Amniotic stem cell (primary cell): Measurements from ENCODE around the gene APOL1.
A peak's percentile ranks its signal among the peaks of the same experiment; 100 is the strongest.
"Not testable (repeated sequence)": the region's sequence is repeated elsewhere in the genome, so short reads cannot be mapped to it uniquely, and the experiment has no call there.

Experiments
- DNase-seq: peaks from one replicate; lab custom pipeline; 2025; lab: John Stamatoyannopoulos, UW

The APOL1 gene

DNA sequence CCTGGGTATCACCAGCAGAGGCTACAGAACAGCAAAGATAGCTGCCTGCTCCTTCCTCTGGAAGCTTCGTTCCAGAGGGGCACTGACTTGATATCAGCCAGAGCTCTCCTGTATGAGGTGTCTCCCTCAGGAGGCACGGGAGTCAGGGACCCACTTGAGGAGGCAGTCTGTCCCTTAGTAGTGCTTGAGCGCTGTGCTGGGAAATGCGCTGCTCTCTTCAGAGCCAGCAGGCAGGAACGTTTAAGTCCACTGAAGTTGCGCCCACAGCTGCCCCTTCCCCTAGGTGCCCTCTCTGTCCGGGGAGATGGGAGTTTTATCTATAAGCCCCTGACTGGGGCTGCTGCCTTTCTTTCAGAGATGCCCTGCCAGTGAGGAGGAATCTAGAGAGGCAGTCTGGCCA, 18.3 kb downstream of the APOL1 start:
- DNase-seq: not testable (repeated sequence)

DNA sequence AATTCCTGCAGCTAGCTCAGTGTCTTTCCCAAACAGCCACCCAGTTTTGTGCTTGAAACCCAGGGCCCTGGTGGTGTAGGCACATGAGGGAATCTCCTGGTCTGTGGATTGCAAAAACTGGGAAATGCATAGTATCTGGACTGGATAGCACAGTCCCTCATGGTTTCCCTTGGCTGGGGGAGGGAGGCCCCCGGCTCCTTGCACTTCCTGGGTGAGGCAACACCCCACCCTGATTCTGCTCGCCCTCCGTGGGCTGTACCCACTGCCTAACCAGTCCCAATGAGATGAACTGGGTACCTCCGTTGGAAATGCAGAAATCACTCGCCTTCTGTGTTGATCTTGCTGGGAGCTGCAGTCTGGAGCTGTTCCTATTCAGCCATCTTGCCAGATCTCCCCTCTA, 19.0 kb downstream of the APOL1 start:
- DNase-seq: not testable (repeated sequence)

DNA sequence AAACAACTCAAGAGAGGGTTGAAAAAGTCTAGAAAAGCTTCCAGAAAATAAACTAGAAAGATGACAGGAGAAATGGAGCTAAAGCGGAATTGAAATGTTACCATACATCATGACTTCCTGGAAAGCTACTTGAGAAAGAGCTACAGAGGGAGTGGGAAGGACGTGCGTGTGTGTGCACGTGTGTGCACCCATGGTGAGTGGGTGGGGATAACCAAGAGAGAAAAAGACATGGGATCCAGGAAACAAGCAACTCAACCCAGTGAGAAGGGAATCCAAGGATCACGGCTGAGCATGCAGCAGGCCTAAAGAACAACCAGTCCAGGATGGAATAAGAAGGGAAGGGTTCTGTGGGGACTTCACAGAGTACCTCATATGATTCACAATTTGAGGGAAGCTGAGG, 21.6 kb downstream of the APOL1 start:
- DNase-seq: no peak

DNA sequence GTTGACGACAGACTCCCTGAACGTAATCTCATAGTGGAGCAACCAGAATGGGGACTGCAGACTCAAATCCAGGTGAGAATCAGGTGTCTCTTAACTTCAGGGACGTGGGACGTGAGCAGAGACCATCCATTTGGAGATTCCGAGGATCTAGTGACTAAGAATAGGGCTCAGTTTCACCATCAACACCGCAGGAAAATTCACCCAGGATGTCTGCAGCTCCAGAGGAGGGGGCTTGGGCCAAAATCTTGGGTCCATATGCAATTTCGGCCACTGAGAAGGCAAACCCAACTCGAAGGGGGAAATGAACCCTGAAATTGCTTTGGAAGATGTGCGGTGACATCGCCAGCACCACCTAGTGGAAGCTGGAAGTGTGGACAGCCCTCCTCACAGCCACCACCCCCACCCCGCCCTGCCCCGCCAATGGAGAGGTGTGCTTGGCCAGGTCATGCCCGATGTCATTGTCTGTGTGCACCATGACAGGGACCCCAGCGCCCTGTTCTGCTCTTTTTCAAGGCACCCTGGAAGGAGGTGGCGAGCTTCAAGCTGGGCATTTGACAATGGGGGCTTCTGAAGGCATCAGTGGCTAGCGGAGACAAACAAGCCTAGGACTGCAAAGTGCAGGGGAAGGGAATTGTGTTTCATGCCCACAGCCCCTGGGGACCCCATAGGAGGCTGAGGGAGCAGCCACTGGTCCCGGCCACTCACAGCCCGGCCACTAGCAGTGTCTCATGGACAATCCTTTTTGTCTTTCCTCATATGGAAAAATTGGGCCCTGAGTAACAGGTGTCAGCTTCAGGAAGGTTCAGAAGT, 24.8 kb downstream of the APOL1 start:
- no peak for DNase-seq

DNA sequence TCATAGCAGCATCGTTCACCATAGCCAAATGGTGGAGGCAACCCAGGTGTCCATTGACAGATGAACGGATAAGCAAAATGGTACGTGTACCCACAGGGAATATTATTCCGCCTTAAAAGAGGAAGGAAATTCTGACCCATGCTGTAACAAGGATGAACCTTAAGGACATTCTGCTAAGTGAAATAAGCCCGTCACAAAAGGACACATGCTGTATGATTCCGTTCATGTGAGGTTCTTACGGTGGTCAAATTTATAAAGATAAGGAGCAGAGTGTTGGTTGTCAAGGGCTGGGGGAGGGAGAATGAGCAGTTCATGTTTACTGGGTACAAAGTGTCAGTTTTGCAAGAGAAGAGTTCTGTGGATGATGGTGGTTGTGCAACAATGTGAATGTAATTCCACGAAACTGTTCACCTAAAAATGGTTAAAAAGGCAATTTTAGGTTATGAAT, 26.3 kb downstream of the APOL1 start:
- DNase-seq: no peak

DNA sequence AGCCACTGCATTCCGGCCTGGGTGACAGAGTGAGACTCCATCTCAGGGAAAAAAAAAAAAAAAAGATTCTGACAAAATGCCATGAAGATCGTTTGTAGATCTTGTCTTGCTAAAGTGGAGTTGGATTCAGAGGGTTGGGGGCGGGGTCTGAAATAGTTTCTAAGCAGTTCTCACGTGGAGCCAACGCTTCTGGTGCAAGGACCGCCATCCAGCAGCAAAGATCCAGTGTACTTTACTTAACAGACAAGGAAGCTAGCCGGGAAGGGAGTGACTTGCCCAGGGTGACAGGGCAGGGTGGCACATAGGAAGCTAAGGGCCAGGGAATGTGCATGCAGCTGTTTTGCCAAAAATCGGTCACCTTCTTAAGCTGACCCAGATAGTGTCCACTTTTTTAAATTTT, 27.4 kb downstream of the APOL1 start:
- no peak for DNase-seq

DNA sequence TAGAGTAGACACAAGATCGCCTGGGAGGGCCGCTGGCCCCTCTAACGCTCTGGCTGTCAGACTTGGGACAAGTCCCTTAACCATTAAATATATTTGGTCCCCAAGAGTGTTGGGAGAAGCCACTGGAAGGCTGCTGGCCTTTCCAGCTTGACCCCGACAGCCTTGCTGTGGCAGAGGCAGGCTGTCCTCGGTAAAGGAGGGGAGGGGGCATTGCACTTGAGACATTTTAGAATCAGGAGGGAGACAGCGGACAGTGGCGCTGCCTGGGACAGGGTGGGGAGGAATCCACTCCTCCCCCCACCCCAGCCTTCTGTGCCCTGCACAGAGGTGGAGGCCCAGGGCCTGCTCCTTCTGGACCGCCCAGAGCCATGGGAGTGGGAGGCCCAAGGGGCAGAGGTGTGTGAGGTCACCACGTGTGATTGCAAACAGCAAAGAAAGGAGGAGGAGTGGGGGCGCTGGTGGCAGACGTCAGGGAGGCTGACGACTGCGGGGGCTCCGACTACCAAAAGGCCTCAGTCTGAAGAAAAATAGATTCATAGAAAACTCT, 28.9 kb downstream of the APOL1 start:
- no peak for DNase-seq

DNA sequence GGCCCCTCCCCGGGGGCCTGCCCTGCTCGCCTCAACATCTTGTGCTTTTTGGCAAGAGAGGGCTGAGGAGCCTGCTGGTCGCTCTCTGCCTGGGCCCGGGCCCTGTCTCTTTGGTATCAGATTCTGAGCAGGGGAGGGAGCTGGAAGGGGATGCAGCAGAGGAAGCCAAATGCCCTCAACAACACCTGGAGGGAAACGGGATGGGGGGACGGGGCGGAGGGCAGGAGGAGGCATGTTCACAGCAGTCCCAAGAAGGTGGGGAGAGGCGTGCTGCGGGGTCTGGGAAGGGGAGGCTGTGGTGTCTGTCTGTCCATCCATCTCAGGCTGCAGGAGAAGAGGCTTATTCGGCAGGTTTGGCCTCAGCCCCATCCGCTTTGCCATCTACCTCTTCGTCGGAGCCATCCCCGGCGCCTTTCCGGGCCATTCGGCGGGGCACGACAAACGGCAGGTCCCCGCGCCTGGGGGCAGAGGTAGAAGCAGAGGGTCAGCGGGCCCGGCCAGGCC, 29.4 kb downstream of the APOL1 start:
- DNase-seq: no peak

DNA sequence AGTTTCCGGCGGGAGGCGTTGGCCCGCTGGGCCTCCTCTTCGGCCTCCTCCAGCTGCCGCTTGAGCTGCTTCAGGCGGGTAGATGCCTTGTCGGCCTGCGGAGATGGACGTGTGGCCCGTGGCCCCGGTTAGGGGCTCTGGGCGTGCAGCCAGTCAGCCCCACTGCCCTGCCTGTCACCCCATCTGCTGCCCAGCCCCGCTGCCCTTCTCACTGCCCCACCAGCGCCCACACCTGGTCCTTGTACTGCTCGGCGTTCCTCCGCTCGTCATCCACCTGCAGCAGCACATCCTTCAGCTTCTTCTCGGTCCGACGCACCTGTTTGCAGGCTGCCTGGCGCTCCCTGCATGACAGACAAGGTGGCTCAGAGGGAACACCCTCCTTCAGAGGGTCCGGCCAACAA, 31.2 kb downstream of the APOL1 start:
- DNase-seq: no peak

DNA sequence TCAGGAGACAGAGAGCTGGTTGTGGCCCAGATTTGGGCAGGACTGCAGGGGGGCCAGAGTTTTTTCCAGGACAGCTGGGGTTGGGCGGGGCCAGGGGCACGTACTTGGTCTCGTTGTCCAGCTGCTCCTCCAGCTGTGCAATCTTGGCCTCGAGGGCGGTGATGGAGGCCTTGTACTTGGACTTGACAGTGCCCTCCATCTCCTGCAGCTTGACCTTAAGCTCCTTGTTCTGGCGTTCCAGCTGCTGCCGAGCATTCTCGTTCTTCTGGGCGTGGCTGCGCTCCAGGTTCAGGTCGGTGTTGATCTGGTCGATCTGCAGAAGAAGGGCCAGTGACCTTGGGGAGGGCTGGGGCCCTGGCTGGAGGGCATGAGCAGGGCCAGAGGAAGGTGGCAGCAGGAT, 32.1 kb downstream of the APOL1 start:
- DNase-seq: no peak

DNA sequence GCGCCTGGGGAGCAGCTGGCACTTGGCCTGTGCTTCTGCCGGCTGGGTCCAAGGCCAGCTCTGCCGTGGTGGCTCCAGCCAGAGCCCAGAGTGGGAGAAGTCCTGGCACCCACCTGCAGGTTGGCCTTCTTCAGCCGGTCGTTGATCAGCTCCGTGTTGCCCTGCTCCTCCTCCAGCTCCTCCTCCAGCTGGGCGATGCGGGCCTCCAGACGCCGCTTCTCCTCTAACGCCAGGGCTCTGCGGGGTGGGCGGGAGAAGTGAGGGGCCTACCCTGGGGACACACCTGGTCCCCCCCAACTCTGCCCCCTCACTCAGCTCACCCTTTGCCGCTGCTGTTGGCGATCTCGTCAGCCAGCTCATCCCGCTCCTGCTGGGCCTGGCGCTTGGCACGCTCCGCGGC, 32.6 kb downstream of the APOL1 start:
- no peak for DNase-seq

DNA sequence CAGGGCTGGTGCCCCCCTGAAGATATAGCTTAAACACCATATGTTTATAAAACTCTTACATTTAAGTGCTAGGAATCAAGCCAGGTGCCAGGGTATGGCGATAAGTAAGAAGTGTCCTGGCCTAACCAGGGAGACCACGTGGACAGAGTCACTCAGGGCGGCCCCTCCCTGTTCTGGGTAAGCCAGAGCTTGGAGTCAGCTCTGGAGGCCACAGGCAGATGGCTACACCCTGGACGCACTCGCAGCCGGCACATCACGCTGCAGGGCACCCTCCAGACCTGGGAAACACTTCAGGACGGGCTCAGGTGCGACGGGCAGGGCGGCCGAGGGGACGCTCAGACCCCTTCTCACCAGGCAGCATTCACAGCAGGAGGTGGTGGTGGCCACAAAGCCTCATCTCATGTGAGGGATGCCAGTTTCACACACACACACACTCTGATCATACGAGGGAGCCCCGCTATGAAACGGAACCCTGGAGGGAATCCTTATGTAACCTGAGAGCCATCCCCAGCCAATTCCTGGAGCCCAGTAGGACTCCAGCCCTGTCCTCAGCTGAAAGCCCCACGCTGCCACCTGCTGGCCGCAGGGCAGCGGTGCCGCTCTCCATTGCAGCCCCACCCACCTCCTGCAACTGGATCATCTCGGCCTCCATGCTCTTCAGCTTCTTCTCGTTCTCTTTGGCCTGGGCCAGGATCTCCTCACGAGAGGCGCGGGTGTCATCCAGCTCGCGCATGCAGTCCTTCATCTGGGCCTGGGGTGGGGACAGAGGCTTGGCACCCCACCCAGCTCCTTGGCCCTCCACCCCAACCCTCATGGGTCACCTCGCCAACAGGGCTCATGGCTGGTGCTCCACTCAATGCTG, 33.4 kb downstream of the APOL1 start:
- peak; percentile 35 for DNase-seq

DNA sequence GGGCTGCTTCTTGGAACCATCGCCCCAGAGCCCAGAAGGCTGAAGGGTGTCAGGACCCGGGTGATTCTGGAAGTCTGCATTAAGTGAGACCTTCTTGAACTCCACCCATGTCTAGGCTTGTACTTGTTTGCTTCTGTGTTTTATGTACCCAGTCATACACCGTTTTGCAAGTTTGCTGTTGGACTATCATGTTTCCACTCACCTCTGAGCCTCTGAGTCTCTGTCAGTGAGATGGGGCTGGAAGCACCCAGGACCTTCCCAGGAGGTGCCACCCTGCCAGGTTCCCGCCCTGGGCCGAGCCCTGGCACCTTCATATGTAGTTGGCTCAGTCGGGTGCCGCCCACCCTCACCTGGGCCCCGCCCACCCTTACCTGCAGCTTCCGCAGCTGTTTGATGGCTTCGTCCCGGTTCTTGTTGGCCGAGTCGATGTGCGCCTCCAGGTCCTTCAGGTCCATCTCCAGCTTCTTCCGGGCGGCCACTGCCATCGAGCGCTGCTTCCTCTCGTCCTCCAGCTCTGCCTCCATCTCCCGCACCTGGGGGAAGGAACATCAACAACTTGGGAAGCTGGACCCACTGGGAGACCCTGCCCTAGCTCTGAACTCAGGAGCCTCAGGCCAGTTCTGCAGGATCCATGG, 35.1 kb downstream of the APOL1 start:
- no peak for DNase-seq

DNA sequence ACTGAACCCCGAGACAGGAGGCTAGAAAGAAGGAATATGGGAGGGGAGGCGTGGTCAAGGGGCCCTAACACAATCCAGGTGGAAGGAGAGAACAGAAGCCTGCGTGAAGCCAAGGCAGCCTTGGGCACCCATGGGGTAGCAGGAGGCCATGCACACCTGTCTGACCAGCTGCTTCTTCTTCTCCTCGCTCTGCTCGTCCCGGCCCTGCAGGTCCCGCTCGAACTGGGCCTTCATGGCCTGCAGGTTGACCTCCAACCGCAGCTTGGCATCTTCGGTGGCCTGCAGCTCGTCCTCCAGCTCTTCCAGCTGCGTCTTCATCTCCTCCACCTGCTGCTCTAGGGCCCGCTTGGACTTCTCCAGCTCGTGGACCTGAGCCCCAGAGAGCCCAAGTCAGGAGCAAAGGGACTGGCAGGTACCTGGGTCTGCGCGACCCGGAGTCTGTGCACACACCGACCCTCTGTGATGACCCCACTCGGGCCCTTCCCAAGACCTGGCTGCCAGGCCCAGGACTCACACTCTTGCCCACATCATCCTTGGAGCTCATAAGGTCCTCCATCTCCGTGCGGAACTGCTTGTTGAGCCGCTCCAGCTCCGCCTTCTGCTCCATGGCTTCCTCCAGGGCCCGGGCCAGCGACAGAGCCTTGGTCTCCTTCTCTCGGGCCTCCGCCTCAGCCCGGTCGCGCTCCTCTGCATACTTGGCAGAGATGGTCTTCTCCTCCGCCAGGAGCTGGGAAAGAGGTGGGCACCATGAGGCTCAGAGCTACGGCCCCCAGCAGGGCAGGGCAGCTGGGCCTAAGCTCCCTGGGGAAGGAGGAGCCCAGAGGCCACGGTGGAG, 35.9 kb downstream of the APOL1 start:
- DNase-seq: no peak

DNA sequence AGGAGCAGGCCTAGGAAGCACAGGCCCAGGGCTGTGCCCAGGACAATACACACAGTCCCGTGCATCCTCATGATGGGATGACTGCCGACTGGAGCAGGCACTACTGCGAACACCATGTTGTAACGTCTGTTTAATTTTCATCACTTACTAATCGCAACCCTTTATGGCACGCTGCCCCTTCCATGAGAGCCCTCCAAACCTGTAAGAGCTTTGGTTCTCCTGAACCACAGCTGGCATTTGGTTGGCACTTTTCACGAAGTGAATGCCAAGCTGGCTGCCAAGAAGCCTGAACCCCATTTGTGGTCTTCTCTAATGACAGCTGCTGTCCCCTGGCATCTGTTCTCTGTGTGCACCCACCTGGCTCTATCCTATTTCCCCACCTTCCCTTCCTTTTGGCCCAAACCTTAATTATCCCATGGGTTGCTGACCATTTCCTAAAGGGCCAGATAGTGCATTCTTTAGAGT, 36.5 kb downstream of the APOL1 start:
- DNase-seq: no peak

DNA sequence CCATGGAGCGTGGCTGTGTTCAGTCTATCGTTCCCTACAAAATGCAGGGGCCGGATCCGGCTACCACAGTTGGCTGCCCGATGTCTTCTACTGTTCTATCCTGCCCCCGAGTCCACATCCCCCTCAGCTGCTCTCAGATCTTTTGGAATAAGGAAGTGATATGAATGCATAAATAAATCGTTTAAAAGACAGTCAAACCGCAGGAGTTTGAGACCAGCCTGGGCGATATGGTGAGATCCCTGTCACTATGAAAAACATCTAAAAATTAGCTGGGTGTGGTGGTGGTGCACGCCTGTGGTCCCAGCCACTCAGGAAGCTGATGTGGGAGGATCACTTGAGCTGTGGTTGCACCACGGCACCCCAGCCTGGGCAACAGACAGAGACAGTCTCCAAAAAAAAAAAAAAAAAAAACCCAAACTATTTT, 37.0 kb downstream of the APOL1 start:
- DNase-seq: not testable (repeated sequence)

DNA sequence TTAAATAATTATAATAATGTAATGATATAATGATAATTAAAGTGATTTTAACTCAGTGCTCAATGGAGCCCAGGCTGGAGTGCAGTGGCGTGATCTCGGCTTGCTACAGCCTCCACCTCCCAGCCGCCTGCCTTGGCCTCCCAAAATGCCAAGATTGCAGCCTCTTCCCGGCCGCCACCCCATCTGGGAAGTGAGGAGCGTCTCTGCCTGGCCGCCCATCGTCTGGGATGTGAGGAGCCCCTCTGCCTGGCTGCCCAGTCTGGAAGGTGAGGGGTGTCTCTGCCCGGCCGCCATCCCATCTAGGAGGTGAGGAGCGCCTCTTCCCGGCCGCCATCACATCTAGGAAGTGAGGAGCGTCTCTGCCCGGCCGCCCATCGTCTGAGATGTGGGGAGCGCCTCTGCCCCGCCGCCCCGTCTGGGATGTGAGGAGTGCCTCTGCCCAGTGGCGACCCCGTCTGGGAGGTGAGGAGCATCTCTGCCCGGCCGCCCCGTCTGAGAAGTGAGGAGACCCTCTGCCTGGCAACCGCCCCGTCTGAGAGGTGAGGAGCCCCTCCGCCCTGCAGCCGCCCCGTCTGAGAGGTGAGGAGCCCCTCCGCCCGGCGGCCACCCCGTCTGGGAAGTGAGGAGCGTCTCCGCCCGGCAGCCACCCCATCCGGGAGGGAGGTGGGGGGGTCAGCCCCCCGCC, 37.6 kb downstream of the APOL1 start:
- not testable (repeated sequence) for DNase-seq

DNA sequence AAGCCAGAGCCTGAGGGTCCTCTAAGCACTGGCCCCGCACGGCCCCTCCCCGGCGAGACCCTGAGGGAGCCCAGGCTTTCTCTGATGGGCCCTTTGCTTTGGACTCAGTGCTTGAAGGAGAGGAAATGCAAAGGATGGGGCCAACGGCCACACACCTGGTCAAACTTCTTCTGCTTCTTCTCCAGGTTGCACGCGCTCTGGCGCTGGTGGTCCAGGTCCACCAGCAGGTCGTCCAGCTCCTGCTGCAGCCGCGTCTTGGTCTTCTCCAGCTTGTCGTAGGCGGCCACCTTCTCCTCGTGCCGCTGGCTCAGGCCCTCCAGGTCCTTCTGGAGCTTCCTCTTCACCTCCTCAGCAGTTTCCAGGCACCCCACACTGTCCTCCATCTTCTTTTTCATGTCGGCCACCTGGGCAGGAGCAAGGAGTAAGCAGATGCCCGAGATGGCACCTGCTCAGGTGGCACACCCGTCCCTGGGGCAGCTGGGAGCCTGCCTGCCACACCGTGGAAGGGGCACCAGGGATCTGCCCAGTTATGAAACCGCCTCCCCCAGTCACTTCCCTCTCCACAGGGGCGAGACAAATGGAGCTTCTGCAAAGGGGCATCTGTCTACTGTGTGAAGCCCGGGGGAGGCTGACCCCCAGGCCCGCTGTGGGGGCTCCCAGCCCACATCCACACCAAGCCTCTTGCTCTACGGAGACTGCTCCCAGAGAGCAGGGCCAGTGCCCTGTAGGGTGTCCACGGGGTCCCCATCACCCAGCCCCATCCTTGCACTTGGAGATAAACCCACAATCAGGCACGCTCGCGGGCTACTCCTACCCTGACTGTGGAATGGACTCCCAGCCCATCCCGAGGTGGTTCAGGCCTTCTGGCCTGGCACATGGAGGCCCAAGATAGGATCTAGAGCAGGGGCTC, 39.2 kb downstream of the APOL1 start:
- DNase-seq: no peak

DNA sequence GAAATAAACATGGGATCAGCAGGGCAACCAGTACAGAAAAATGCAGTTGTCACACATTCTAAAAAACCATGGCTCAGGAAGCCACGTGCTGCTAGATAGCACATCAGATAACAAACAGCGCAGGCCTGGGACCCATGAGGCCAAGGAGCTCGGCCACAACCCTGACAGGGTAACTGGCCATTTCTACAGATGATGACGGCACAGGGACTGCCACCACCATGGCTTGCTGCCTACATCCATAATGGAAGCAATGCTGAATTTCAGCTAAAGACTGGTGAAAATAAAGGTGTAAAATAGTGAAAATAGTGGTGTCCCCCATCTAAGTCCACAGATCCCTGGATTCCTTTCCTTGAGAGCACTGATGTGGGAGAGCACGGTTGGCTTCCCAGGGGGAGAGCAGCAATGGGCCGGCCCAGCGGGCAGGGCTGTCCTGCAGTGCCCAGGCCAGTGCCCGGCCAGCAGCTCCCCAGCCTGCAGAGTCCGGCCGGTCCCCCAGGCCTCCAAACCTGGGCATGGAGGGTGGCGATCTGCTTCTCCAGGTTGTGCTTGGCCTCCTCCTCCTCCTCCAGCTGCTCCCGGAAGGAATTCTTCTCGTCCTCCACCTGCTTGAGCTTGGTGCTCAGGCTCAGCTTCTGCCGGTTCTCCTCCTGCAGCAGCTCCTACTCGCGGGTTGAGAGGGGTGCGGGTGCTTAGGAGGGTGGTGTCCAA, 40.0 kb downstream of the APOL1 start:
- no peak for DNase-seq
